K562 (cell line): ENCODE results near the gene KMT2C. TPM values are rescaled to one million over a fixed set of nuclear protein-coding genes. Genes with fewer than 3 reads are reported as not detected.

Source experiments
- ATAC-seq: fragments of 200-7000 bp; cut with Tn5 transposase; 3 replicates; pipeline ENCODE4 v1.9.1; 2020; ENCODE audit warnings: moderate library complexity
- BruUV-seq: library from RNA; stranded (reverse); fragments of 400-500 nt; replicated peaks from 2 replicates; lab custom pipeline; 2021; lab: Mats Ljungman, UMichigan
- CTCF ChIA-PET: fragments of 300-600 bp; formaldehyde crosslinking; extraction: SDS; loops from one replicate; lab custom pipeline; 2021; ENCODE audit warnings: low intra/inter-chr PET ratio; lab: Yijun Ruan, JAX
- POLR2A ChIA-PET: fragments of 300-600, 350-650 bp; sonication (Branson Sonifier 250); formaldehyde crosslinking; extraction: SDS; loops from one replicate; lab custom pipeline; 2021; ENCODE audit warnings: antibody characterized with exemption, inconsistent platforms; lab: Yijun Ruan, JAX
- DNase-seq, 4 experiments: peaks; one replicate each; pipeline versions ENCODE4 v3.0.0 to v3.0.0-alpha.2; 2011 to 2018; ENCODE audit warnings: low spot score in 3 of 4, mixed read lengths in 3 of 4; ENCODE audit errors: extremely low read depth in 1 of 4
- FAIRE-seq: peaks from 2 replicates; lab custom pipeline; 2011; peaks lifted over from hg19 to GRCh38; lab: Jason Lieb, UNC
- H2AFZ ChIP-seq: 2 replicates; pipeline ENCODE4 v1.6.0; 2011; ENCODE audit warnings: low read depth, low read length, control low read depth, inconsistent platforms
- H3K27ac ChIP-seq: fragments of 200-600 bp; 3 replicates; pipeline ENCODE4 v1.8.0; 2011; ENCODE audit warnings: low read depth, mild to moderate bottlenecking, control low read depth, inconsistent platforms, low read length, moderate library complexity, mixed read lengths; ENCODE audit errors: extremely low read depth
- H3K27me3 ChIP-seq, 2 experiments: fragments of 300-600 bp in 1 of 2; 2 replicates in 1 of 2; 3 replicates in 1 of 2; pipeline versions ENCODE4 v1.6.0 to v1.8.0; 2011; ENCODE audit warnings: inconsistent platforms in 2 of 2, low read length in 2 of 2, mild to moderate bottlenecking in 1 of 2, mixed read lengths in 1 of 2, moderate library complexity in 1 of 2; ENCODE audit not compliant: control insufficient read depth in 2 of 2, insufficient read depth in 2 of 2
- H3K36me3 ChIP-seq: fragments of 300-600 bp; 3 replicates; pipeline ENCODE4 v1.8.0; 2011; ENCODE audit warnings: mild to moderate bottlenecking, low read length, inconsistent platforms; ENCODE audit not compliant: control insufficient read depth, insufficient read depth
- H3K4me1 ChIP-seq, 2 experiments: fragments of 200-600 bp in 1 of 2; replicated peaks in 1 of 2; 2 replicates in 1 of 2; 3 replicates in 1 of 2; pipeline versions ENCODE4 v1.5.1 to v1.8.0; 2011; ENCODE audit warnings: inconsistent platforms in 2 of 2, low read length in 2 of 2, mild to moderate bottlenecking in 1 of 2, mixed read lengths in 1 of 2, moderate library complexity in 1 of 2; ENCODE audit not compliant: control insufficient read depth in 2 of 2, insufficient read depth in 2 of 2
- H3K4me2 ChIP-seq: 2 replicates; pipeline ENCODE4 v1.6.1; 2011; ENCODE audit warnings: low read length, control low read depth, inconsistent platforms, mixed read lengths; ENCODE audit not compliant: insufficient read depth
- H3K4me3 ChIP-seq: fragments of 200-600 bp; sonication (generic), shearing (Covaris generic); 2 replicates; pipeline ENCODE4 v1.5.1; 2016; ENCODE audit warnings: control low read depth, inconsistent platforms
- H3K79me2 ChIP-seq: fragments of 200-600 bp; 3 replicates; pipeline ENCODE4 v1.8.0; 2011; ENCODE audit warnings: low read length, inconsistent platforms; ENCODE audit not compliant: control insufficient read depth, insufficient read depth
- H3K9ac ChIP-seq, 2 experiments: 2 replicates each; pipeline versions ENCODE4 v1.6.0 to v1.6.1; 2011; ENCODE audit warnings: low read depth in 2 of 2, low read length in 2 of 2, control low read depth in 1 of 2, inconsistent platforms in 1 of 2, mild to moderate bottlenecking in 1 of 2, mixed read lengths in 1 of 2; ENCODE audit not compliant: insufficient read depth in 1 of 2
- H3K9me1 ChIP-seq: one replicate; pipeline ENCODE4 v1.6.0; 2011; ENCODE audit warnings: inconsistent platforms, mild to moderate bottlenecking, low read length, moderate library complexity; ENCODE audit not compliant: control insufficient read depth, insufficient read depth
- H3K9me3 ChIP-seq: replicated peaks from 2 replicates; pipeline ENCODE4 v1.5.1; 2011; ENCODE audit warnings: low read depth, low read length, inconsistent platforms; ENCODE audit not compliant: control insufficient read depth, insufficient read depth
- H4K20me1 ChIP-seq: replicated peaks from 2 replicates; pipeline ENCODE4 v1.6.1; 2011; ENCODE audit warnings: low read length, inconsistent platforms, mixed read lengths; ENCODE audit not compliant: control insufficient read depth, insufficient read depth
- BDP1 ChIP-seq: IDR thresholded peaks from 3 replicates; pipeline ENCODE4 v1.6.1; 2011; ENCODE audit not compliant: insufficient read length, insufficient read depth
- MYC ChIP-seq, 2 experiments: fragments of 250-450 bp in 1 of 2; sonication (Bioruptor Pico) in 1 of 2; IDR thresholded peaks; 2 replicates each; pipeline versions ENCODE4 v1.5.1 to v1.6.1; 2012 to 2021; ENCODE audit warnings: low read depth in 2 of 2, borderline replicate concordance in 1 of 2, improper control_type of control experiment in 1 of 2, low read length in 1 of 2, mild to moderate bottlenecking in 1 of 2, moderate library complexity in 1 of 2
- RNF219 ChIP-seq: fragments of 250-450 bp; sonication (Bioruptor Pico); IDR thresholded peaks from 2 replicates; pipeline ENCODE4 v1.5.0; 2022; ENCODE audit warnings: mild to moderate bottlenecking
- ZZZ3 ChIP-seq: fragments of 450-650 bp; IDR thresholded peaks from 2 replicates; pipeline ENCODE4 v1.6.1; 2016; ENCODE audit warnings: antibody characterized with exemption, mild to moderate bottlenecking, moderate library complexity
- WGBS: fragments of 100-300 bp; shearing (Covaris generic); methylation state at CpG from one replicate; pipeline ENCODE4 v1.1.6; 2016; ENCODE audit warnings: low coverage, mixed read lengths; ENCODE audit not compliant: insufficient coverage; ENCODE audit errors: missing lambda C conversion rate; 5-methylcytosine and 5-hydroxymethylcytosine counted together
- in situ Hi-C: fragments of 300-500 bp; cut with MboI; formaldehyde crosslinking; loops from 4 replicates; pipeline ENCODE4 v1.15.0; 2018; ENCODE audit warnings: inconsistent platforms, mixed read lengths
- intact Hi-C: fragments of 100-400 bp; cut with micrococcal nuclease; formaldehyde crosslinking; loops from 2 replicates; pipeline ENCODE4 v1.14.2; 2022
- polyA plus RNA-seq, 8 experiments: library from polyadenylated mRNA; depleted of rRNA in 4 of 8; stranded (reverse) in 5 of 8; unstranded in 3 of 8; fragments of >200 nt; fragmentation: Nextera tagmentation in 2 of 8; fragmentation: Illumina TruSeq in 1 of 8; extraction: Ambion mirVana in 2 of 8; extraction: Trizol in 1 of 8; gene quantifications; 2 replicates each; pipeline versions ENCODE4 v1.2.1 to v1.2.3, GENCODE V29; 2011 to 2014; ENCODE audit warnings: inconsistent platforms in 1 of 8, missing spikeins in 1 of 8
- total RNA-seq, 7 experiments: library from RNA; depleted of rRNA in 6 of 7; stranded (reverse); fragments of >200 nt in 6 of 7; fragmentation: Illumina TruSeq in 2 of 7; extraction: Trizol in 2 of 7; gene quantifications; 2 replicates each; pipeline versions ENCODE4 v1.2.1 to v1.2.3, GENCODE V29; 2011 to 2021; ENCODE audit warnings: low replicate concordance in 1 of 7

KMT2C gene
- total and polyA plus RNA-seq, 9 of the 15 experiments (the other 6 are each of a cell fraction or from before 2014, with no cell fraction given), result 4.9 to 67.8 (median 27.1) TPM

GRCh38 chr7:152152267-152152666 is 283.5 kb downstream of the KMT2C start:
- no peak overlapping the region for H3K4me3 ChIP-seq
- no peak overlapping the region for H3K9ac ChIP-seq
- ATAC-seq (no peak), FAIRE-seq (no peak), DNase-seq (no peak)
- in situ Hi-C loops (no loop called here), intact Hi-C loops (no loop called here)
- no peaks in the 10 kb centered on the region for H3K79me2 ChIP-seq
- H3K4me1 ChIP-seq, result no peaks in the 10 kb centered on the region
- H3K27me3 ChIP-seq, result no peaks in the 10 kb centered on the region
- H3K4me2 ChIP-seq, result no peak overlapping the region
- peaks cover 95% of the 10 kb centered on the region for H3K36me3 ChIP-seq
- no peaks in the 10 kb centered on the region for H4K20me1 ChIP-seq
- TF ChIP-seq RNF219 (CRISPR knock-in tag) (no peak), BDP1 (no peak), ZZZ3 (no peak), MYC (IDR thresholded peaks at IDR 0.05; ENCODE audit: low read depth, low read length) (no peak), MYC (CRISPR knock-in tag; IDR thresholded peaks at IDR 0.05; ENCODE audit: borderline replicate concordance, low read depth) (no peak)
- BruUV-seq, result no TSS peak
- ChIA-PET POLR2A (interaction anchor here (1.0 to 1.7 kb wide), 2 partner anchors 9 to 12 kb away, joined by 3 to 10 read pairs; no protein-coding TSS in a partner anchor), CTCF (no interaction called here)
- no peak overlapping the region for H3K27ac ChIP-seq
- no peaks in the 10 kb centered on the region for H3K9me1 ChIP-seq
- H3K9me3 ChIP-seq, result no peaks in the 10 kb centered on the region
- WGBS, result 96% methylated on average over 5 of the region's 5 CpGs
- H2AFZ ChIP-seq, result no peak overlapping the region
